GM19328 (cell line): ENCODE data around the gene NDST3.

Source experiments
- ATAC-seq: cut with Tn5 transposase; IDR thresholded peaks from one replicate; pipeline ENCODE4 v1.9.1; 2021; ENCODE audit warnings: mild to moderate bottlenecking, moderate library complexity; ENCODE audit not compliant: unreplicated experiment

NDST3 gene

GRCh38 chr4:118076958-118077766, 42.9 kb downstream of the NDST3 start:
- peak; percentile 72 for ATAC-seq

- no peak for ATAC-seq
These were observed 43.5 kb downstream of the NDST3 start for GRCh38 chr4:118077767-118078105.

- ATAC-seq = no peak
These were observed 47.1 kb downstream of the NDST3 start for GRCh38 chr4:118081434-118081833.

- no peak for ATAC-seq
These were observed 47.9 kb downstream of the NDST3 start for GRCh38 chr4:118082182-118082581.

- ATAC-seq = no peak
These were observed 51.4 kb downstream of the NDST3 start for GRCh38 chr4:118085700-118086099.

- ATAC-seq = no peak
These were observed 52.1 kb downstream of the NDST3 start for GRCh38 chr4:118086344-118086743.

GRCh38 chr4:118087366-118087765, 53.1 kb downstream of the NDST3 start:
- no peak for ATAC-seq

GRCh38 chr4:118099106-118099505, 64.8 kb downstream of the NDST3 start:
- no peak for ATAC-seq

GRCh38 chr4:118102195-118102594, 67.9 kb downstream of the NDST3 start:
- ATAC-seq = no peak

GRCh38 chr4:118112117-118113046, 78.1 kb downstream of the NDST3 start:
- ATAC-seq = no peak

GRCh38 chr4:118113220-118113619, 78.9 kb downstream of the NDST3 start:
- ATAC-seq = peak; percentile 61

GRCh38 chr4:118114720-118115119, 80.4 kb downstream of the NDST3 start:
- ATAC-seq = no peak

- no peak for ATAC-seq
These were observed 86.0 kb downstream of the NDST3 start for GRCh38 chr4:118120120-118120760.

GRCh38 chr4:118124997-118125396, 90.7 kb downstream of the NDST3 start:
- no peak for ATAC-seq

GRCh38 chr4:118139241-118139640, 105.0 kb downstream of the NDST3 start:
- no peak for ATAC-seq

- ATAC-seq = no peak
These were observed 107.0 kb downstream of the NDST3 start for GRCh38 chr4:118141240-118141639.

- ATAC-seq = no peak
These were observed 120.4 kb downstream of the NDST3 start for GRCh38 chr4:118154649-118155048.

- no peak for ATAC-seq
These were observed 121.2 kb downstream of the NDST3 start for GRCh38 chr4:118155516-118155915.

- no peak for ATAC-seq
These were observed 124.6 kb downstream of the NDST3 start for GRCh38 chr4:118158763-118159375.

GRCh38 chr4:118167306-118167705, 133.0 kb downstream of the NDST3 start:
- ATAC-seq = no peak

GRCh38 chr4:118171381-118171780, 137.1 kb downstream of the NDST3 start:
- no peak for ATAC-seq
